Cardiac muscle cell (in vitro differentiated cells and primary cell): Measurements from ENCODE around the gene PHOSPHO2. TPM values are rescaled to one million over a fixed set of nuclear protein-coding genes. Genes with fewer than 3 reads are reported as not detected.

Source experiments
- DNase-seq, 2 donors: peaks; one replicate each; pipeline versions ENCODE4 v3.0.0 to v3.0.0-alpha.2; 2010 to 2017; ENCODE audit warnings: low read depth in 1 of 2, low spot score in 1 of 2
- H3K27ac ChIP-seq: fragments of 200-600 bp; sonication (generic); 2 replicates; pipeline ENCODE4 v1.5.1; 2016
- H3K27me3 ChIP-seq: fragments of 200-600 bp; sonication (generic); 2 replicates; pipeline ENCODE4 v1.6.0; 2016; ENCODE audit warnings: control low read depth
- H3K36me3 ChIP-seq: fragments of 200-600 bp; sonication (generic); 2 replicates; pipeline ENCODE4 v1.5.1; 2016; ENCODE audit warnings: control low read depth
- H3K4me1 ChIP-seq: fragments of 200-600 bp; sonication (generic); 2 replicates; pipeline ENCODE4 v1.8.1; 2017; ENCODE audit warnings: low read depth, mild to moderate bottlenecking, mixed run types
- H3K4me3 ChIP-seq: fragments of 200-600 bp; sonication (generic); 2 replicates; pipeline ENCODE4 v1.5.1; 2016; ENCODE audit warnings: mild to moderate bottlenecking
- H3K9me3 ChIP-seq: fragments of 200-600 bp; sonication (generic); 2 replicates; pipeline ENCODE4 v1.5.1; 2017; ENCODE audit warnings: low read depth, mild to moderate bottlenecking, control low read depth
- polyA plus RNA-seq: library from polyadenylated mRNA; unstranded; fragments of >200 nt; fragmentation: Nextera tagmentation; extraction: Ambion mirVana; gene quantifications from 2 replicates; pipeline ENCODE4 v1.2.1, GENCODE V29; 2016
- total RNA-seq: library from RNA; depleted of rRNA; stranded (reverse); fragments of >200 nt; gene quantifications from 2 replicates; pipeline ENCODE4 v1.2.3, GENCODE V29; 2016
- TF ChIP-seq, protein P1 (sequence below): IDR thresholded peaks from 2 replicates; pipeline ENCODE4 v1.5.1; 2012; ENCODE audit warnings: low read depth, mild to moderate bottlenecking, low read length

The PHOSPHO2 gene
- total and polyA plus RNA-seq, 2 experiments from 2014 or later = 3.4 to 3.8 TPM

DNA sequence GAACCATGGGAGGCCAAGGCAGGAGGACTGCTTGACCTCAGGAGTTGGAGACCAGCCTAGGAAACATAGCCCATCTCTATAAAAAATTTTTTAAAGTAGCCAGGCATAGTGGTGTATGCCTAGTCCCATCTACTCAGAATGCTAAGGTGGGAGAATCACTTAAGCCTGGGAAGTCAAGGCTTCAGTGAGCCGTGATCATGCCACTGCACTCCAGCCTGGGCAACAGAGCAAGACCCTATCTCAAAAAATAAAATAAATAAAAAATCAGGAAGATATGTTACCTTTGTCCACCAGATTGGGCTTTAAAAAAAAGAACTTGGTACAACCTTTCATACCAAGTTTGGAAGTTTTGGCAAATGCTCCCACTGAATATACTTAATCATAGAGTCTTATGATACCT is 35.4 kb upstream of the PHOSPHO2 start:
- Histone ChIP-seq H3K27ac (no peak overlapping the region), H3K9me3 (no peaks in the 10 kb centered on the region), H3K27me3 (no peaks in the 10 kb centered on the region), H3K4me1 (no peaks in the 10 kb centered on the region), H3K36me3 (no peaks in the 10 kb centered on the region), H3K4me3 (no peak overlapping the region)
- DNase-seq = no peak
- TF ChIP-seq, protein P1, sequence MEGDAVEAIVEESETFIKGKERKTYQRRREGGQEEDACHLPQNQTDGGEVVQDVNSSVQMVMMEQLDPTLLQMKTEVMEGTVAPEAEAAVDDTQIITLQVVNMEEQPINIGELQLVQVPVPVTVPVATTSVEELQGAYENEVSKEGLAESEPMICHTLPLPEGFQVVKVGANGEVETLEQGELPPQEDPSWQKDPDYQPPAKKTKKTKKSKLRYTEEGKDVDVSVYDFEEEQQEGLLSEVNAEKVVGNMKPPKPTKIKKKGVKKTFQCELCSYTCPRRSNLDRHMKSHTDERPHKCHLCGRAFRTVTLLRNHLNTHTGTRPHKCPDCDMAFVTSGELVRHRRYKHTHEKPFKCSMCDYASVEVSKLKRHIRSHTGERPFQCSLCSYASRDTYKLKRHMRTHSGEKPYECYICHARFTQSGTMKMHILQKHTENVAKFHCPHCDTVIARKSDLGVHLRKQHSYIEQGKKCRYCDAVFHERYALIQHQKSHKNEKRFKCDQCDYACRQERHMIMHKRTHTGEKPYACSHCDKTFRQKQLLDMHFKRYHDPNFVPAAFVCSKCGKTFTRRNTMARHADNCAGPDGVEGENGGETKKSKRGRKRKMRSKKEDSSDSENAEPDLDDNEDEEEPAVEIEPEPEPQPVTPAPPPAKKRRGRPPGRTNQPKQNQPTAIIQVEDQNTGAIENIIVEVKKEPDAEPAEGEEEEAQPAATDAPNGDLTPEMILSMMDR = no peak

DNA sequence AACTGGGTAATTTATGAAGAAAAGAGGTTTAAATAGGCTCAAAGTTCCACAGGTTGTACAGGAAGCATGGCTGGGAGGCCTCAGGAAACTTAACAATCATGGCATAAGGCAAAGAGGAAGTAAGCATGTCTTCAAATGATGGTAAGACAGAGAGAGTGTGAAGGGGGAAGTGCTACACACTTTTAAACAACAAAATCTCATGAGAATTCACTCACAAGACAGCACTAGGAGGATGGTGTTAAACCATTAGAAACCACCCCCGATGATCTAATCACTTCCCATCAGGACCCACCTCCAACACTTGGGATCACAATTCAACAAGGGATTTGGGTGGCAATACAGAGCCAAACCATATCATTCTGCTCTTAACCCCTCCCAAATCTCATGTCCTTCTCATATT is 34.9 kb upstream of the PHOSPHO2 start:
- no peaks in the 10 kb centered on the region for H3K9me3 ChIP-seq
- H3K36me3 ChIP-seq = no peaks in the 10 kb centered on the region
- DNase-seq = no peak
- TF ChIP-seq, protein P1 = no peak
- H3K27me3 ChIP-seq = no peaks in the 10 kb centered on the region
- no peak overlapping the region for H3K4me3 ChIP-seq
- no peak overlapping the region for H3K27ac ChIP-seq
- no peaks in the 10 kb centered on the region for H3K4me1 ChIP-seq

DNA sequence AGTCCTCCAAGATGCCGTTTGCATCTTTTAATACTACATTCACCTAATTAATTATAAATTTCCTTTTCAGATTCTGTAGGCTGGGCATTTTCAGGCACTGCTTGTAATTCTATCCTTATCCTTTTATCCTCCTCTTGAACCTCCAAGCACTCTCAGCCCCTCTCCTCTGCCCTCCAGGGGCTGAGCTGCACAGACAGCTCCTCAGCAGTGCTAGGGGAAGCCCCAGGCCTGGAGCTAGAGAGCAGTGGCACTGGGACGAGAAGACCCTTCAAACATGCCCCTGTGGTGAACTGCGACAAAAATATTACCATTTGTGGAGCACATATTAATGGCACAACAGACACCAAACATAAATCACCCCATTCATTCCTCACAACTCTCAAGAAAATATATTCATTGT is 33.0 kb upstream of the PHOSPHO2 start:
- Histone ChIP-seq H3K4me3 (no peak overlapping the region), H3K27me3 (no peaks in the 10 kb centered on the region), H3K4me1 (peaks cover 3% of the 10 kb centered on the region), H3K27ac (no peak overlapping the region), H3K36me3 (no peaks in the 10 kb centered on the region), H3K9me3 (no peaks in the 10 kb centered on the region)
- DNase-seq = peak in 1 of 2 donors; percentile 30
- TF ChIP-seq, protein P1 = no peak

DNA sequence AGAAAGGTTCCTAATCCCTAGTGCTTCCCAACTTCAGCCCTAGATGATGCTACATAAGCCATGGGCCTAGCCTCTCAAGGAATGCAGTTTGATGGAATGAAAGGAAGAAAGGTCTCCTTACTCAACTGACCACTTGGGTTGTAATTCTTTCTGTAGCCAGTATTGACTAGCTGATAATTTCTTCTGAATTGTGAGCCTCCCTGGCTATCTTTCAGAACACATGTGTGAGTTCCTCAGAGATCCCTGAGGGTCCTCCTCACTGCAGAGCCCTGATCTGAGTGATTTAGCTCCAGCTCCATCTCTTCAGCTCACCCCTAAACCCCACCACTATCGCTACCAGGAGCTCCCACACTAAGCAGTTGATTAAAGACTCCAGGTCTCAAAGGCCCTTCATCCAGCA is 31.5 kb upstream of the PHOSPHO2 start:
- Histone ChIP-seq H3K27me3 (no peaks in the 10 kb centered on the region), H3K4me1 (peaks cover 3% of the 10 kb centered on the region), H3K27ac (no peak overlapping the region), H3K36me3 (no peaks in the 10 kb centered on the region), H3K4me3 (no peak overlapping the region), H3K9me3 (no peaks in the 10 kb centered on the region)
- DNase-seq = no peak
- TF ChIP-seq, protein P1 = no peak

GRCh38 chr2:169663247-169663646 is 31.0 kb upstream of the PHOSPHO2 start:
- TF ChIP-seq, protein P1 = no peak
- no peaks in the 10 kb centered on the region for H3K27me3 ChIP-seq

GRCh38 chr2:169664600-169664977 is 29.7 kb upstream of the PHOSPHO2 start:
- no peaks in the 10 kb centered on the region for H3K9me3 ChIP-seq
- no peak overlapping the region for H3K4me3 ChIP-seq
- H3K36me3 ChIP-seq = no peaks in the 10 kb centered on the region
- no peaks in the 10 kb centered on the region for H3K27me3 ChIP-seq
- TF ChIP-seq, protein P1 = no peak
- peak in 1 of 2 donors; percentile 11 for DNase-seq
- peak overlapping the region; percentile 13 for H3K27ac ChIP-seq
- peaks cover 3% of the 10 kb centered on the region for H3K4me1 ChIP-seq

More at GRCh38 chr2:169663247-169663646, 31.0 kb upstream of the PHOSPHO2 start:
- Histone ChIP-seq H3K27ac (no peak overlapping the region), H3K4me3 (no peak overlapping the region), H3K4me1 (peaks cover 3% of the 10 kb centered on the region), H3K36me3 (no peaks in the 10 kb centered on the region), H3K9me3 (no peaks in the 10 kb centered on the region)
- DNase-seq = no peak
